Fibroblast of lung (primary cell): Measurements from ENCODE around the gene AGO3.

Source experiments
- EZH2 ChIP-seq: IDR thresholded peaks from 2 replicates; pipeline ENCODE4 v1.5.1; 2012; ENCODE audit warnings: low read length, control low read depth, mild to moderate bottlenecking; ENCODE audit errors: missing control alignments
- TF ChIP-seq, protein P1 (sequence below), 2 donors: IDR thresholded peaks in 1 of 2; conservative IDR thresholded peaks in 1 of 2; 1 replicate in 1 of 2; 2 replicates in 1 of 2; pipeline ENCODE4 v1.5.1; 2011 to 2012; ENCODE audit warnings: low read length in 2 of 2, control low read depth in 1 of 2, inconsistent platforms in 1 of 2, low read depth in 1 of 2, mild to moderate bottlenecking in 1 of 2

GRCh38 chr1:36109041-36109679 lies 178.3 kb downstream of the AGO3 start:
- TF ChIP-seq, protein P1, sequence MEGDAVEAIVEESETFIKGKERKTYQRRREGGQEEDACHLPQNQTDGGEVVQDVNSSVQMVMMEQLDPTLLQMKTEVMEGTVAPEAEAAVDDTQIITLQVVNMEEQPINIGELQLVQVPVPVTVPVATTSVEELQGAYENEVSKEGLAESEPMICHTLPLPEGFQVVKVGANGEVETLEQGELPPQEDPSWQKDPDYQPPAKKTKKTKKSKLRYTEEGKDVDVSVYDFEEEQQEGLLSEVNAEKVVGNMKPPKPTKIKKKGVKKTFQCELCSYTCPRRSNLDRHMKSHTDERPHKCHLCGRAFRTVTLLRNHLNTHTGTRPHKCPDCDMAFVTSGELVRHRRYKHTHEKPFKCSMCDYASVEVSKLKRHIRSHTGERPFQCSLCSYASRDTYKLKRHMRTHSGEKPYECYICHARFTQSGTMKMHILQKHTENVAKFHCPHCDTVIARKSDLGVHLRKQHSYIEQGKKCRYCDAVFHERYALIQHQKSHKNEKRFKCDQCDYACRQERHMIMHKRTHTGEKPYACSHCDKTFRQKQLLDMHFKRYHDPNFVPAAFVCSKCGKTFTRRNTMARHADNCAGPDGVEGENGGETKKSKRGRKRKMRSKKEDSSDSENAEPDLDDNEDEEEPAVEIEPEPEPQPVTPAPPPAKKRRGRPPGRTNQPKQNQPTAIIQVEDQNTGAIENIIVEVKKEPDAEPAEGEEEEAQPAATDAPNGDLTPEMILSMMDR (conservative IDR thresholded peaks at IDR 0.05 in 1 of 2, IDR thresholded peaks at IDR 0.05 in 1 of 2; ENCODE audit: low read depth in 1 of 2, low read length in 2 of 2), result no peak
- TF ChIP-seq EZH2, result no peak
